Prostate gland (tissue), 2 donors: ENCODE data around the gene DGKE.

Experiments
- CTCF ChIP-seq, 4 experiments: fragments of 200-600 bp in 2 of 4; fragments of 450-650 bp in 2 of 4; sonication (generic) in 2 of 4; IDR thresholded peaks; 1 replicate in 3 of 4; 2 replicates in 1 of 4; pipeline ENCODE4 v1.5.1; 2016 to 2019; ENCODE audit warnings: antibody characterized with exemption in 4 of 4, mild to moderate bottlenecking in 2 of 4, moderate library complexity in 2 of 4
- POLR2A ChIP-seq: fragments of 450-650 bp; IDR thresholded peaks from one replicate; pipeline ENCODE4 v1.6.1; 2016; ENCODE audit warnings: antibody characterized with exemption, mild to moderate bottlenecking
- POLR2AphosphoS5 ChIP-seq: sonication (generic); formaldehyde crosslinking; IDR thresholded peaks from one replicate; pipeline ENCODE4 v1.6.1; 2017; ENCODE audit warnings: antibody characterized with exemption

GRCh38 chr17:56796536-56796935 lies 37.4 kb upstream of the DGKE start:
- TF ChIP-seq POLR2AphosphoS5 (no peak), CTCF (IDR thresholded peaks at IDR 0.05) (no peak), POLR2A (no peak)
